Measurements from ENCODE around the gene TECTA.

DNA sequence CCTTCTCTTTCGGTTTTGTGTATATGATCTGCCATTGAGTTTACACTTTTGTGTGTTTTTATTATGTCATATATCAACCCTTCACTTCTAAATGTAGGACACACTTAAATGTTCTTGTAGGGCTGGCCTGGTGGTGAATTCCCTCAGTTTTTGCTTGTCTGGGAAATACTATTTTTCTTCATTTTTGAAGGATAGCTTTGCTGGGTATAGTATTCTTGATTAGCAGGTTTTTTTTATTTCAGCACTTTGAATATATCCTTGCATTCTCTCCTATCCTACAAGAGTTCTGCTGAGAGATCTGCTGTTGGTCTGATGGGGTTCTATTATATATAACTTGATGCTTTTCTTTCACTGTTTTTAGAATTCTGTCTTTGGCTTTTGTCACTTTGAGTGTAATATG is 79.1 kb downstream of the TECTA start:
- TF ChIP-seq, protein P1, sequence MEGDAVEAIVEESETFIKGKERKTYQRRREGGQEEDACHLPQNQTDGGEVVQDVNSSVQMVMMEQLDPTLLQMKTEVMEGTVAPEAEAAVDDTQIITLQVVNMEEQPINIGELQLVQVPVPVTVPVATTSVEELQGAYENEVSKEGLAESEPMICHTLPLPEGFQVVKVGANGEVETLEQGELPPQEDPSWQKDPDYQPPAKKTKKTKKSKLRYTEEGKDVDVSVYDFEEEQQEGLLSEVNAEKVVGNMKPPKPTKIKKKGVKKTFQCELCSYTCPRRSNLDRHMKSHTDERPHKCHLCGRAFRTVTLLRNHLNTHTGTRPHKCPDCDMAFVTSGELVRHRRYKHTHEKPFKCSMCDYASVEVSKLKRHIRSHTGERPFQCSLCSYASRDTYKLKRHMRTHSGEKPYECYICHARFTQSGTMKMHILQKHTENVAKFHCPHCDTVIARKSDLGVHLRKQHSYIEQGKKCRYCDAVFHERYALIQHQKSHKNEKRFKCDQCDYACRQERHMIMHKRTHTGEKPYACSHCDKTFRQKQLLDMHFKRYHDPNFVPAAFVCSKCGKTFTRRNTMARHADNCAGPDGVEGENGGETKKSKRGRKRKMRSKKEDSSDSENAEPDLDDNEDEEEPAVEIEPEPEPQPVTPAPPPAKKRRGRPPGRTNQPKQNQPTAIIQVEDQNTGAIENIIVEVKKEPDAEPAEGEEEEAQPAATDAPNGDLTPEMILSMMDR (optimal IDR thresholded peaks at IDR 0.05 in 1 of 3, IDR thresholded peaks at IDR 0.05 in 1 of 3, conservative IDR thresholded peaks at IDR 0.05 in 1 of 3; ENCODE audit: extremely low read depth in 1 of 3, insufficient read depth in 2 of 3, low read length in 3 of 3), result no peak
- no peak for TF ChIP-seq EZH2 (IDR thresholded peaks at IDR 0.05; ENCODE audit: low read length)
